Measurements from ENCODE around the gene MCCC2.
A peak's percentile ranks its signal among the peaks of the same experiment; 100 is the strongest.
"Not testable (repeated sequence)": the region's sequence is repeated elsewhere in the genome, so short reads cannot be mapped to it uniquely, and the experiment has no call there.

MCCC2 gene

DNA sequence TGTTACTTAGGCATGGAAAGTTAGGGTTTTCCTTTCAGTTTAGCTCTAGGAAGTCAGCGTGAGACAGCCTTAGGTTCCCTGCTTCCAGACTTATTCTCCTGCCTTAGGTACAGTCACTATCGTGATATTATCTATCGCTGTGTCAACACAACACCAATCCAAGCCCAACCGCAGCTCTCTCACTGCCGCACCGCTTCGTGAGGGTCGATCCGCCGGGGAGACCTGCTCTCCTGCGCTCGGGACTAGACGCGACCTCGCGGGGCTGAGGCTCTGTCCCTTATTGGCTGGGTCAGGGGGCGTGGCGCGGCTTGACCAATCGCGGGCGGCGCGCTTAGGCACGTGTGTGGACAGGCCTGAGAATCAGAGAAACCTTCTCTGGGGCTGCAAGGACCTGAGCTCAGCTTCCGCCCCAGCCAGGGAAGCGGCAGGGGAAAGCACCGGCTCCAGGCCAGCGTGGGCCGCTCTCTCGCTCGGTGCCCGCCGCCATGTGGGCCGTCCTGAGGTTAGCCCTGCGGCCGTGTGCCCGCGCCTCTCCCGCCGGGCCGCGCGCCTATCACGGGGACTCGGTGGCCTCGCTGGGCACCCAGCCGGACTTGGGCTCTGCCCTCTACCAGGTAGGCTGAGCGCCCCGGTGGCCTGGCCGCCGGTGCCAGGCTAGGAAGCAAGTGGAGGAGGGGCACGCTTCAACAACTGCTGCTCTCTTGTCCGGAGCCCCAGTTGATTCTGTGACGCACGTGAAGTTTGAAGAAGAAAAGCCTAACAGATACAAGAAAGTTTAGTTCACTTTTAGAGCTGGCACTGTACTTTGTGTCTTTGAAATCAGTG, at the start of gene MCCC2:
TSS of gene MCCC2 (plus strand) at position 400 of the 825 bp plus-strand sequence. CDS start at position 486, 86 bp downstream.
- DNase-seq = peak; percentile 91 to 96 (median 92)

DNA sequence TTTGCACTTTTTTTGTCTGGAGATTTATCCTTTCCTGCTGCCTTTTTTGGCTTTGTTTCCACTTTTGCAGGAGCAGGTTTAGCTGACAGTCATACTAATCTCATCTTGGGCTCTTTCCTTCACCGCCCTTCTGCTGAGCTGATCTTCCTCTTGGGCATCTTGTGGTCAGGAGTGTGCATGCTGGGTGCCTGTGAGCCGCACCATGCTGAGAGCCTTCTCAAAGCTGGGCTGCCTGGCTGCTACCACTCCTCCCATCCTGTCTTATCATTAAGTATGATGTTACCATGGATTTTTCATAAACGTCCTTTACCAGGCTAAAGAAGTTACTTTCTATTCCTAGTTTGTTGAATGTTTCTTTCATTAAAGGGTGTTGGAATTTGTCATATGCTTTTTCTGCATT, 49.5 kb upstream of the MCCC2 start:
- no peak for DNase-seq

DNA sequence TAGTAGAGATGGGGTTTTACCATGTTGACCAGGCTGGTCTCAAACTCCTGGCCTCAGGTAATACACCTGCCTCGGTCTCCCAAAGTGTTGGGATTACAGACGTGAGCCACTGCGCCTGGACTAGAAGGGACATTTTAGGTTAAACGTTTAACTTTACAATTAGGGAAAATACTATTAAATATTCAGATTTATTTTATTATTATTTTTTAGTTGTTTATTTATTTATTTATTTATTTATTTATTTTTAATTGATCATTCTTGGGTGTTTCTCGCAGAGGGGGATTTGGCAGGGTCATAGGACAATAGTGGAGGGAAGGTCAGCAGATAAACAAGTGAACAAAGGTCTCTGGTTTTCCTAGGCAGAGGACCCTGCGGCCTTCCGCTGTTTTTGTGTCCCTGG, 36.3 kb upstream of the MCCC2 start:
- not testable (repeated sequence) for DNase-seq

DNA sequence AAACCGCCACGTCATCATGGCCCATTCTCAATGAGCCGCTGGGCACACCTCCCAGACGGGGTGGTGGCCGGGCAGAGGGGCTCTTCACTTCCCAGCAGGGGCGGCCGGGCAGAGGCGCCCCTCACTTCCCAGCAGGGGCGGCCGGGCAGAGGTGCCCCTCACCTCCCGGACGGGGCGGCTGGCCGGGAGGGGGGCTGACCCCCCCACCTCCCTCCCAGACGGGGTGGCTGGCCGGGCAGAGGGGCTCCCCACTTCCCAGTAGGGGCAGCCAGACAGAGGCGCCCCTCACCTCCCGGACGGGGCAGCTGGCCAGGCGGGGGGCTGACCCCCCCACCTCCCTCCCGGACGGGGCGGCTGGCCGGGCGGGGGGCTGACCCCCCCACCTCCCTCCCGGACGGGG, 35.6 kb upstream of the MCCC2 start:
- not testable (repeated sequence) for DNase-seq

DNA sequence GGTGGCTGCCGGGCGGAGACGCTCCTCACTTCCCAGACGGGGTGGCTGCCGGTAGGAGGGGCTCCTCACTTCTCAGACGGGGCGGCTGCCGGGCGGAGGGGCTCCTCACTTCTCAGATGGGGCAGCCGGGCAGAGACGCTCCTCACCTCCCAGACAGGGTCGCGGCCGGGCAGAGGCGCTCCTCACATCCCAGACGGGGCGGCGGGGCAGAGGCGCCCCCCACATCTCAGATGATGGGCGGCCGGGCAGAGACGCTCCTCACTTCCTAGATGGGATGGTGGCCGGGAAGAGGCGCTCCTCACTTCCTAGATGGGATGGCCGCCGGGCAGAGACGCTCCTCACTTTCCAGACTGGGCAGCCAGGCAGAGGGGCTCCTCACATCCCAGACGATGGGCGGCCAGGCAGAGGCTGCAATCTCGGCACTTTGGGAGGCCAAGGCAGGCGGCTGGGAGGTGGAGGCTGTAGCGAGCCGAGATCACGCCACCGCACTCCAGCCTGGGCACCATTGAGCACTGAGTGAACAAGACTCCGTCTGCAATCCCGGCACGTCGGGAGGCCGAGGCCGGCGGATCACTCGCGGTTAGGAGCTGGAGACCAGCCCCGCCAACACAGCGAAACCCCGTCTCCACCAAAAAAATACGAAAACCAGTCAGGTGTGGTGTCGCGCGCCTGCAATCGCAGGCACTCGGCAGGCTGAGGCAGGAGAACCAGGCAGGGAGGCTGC, 35.0 kb upstream of the MCCC2 start:
- DNase-seq = not testable (repeated sequence)

DNA sequence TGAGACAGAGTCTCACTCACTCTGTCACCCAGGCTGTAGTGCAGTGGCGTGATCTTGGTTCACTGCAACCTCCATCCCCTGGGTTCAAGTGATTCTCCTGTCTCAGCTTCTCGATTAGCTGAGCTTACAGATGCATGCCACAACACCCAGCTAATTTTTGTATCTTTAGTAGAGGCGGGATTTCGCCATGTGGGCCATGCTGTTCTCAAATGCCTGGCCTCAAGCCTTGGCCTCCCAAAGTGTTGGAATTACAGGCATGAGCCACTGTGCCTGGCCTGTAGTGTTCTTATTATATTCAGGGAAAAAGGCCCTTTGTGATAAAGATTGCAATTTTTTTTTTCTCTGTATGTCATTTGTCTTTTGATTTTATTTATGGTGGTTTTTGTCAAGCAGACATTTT, 24.0 kb upstream of the MCCC2 start:
- DNase-seq = no peak

DNA sequence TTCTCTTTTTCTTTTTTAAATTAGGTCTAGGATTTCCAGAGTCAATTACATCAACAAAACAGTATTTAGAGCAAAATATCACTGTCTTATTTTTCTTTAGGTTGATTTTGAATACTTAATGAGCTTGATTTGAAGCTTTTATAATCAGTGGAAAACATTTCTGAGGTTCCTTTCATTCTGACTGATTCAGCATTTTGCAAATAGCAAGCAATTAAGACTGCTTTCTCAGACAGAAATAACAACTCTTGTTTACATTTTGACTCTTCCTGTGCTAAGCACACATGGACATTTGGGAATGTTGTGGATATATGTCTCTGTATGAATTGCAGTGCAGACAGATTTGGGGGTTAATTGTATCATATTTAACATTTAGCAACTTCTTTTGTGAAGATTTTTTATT, 22.2 kb upstream of the MCCC2 start:
- DNase-seq = no peak

DNA sequence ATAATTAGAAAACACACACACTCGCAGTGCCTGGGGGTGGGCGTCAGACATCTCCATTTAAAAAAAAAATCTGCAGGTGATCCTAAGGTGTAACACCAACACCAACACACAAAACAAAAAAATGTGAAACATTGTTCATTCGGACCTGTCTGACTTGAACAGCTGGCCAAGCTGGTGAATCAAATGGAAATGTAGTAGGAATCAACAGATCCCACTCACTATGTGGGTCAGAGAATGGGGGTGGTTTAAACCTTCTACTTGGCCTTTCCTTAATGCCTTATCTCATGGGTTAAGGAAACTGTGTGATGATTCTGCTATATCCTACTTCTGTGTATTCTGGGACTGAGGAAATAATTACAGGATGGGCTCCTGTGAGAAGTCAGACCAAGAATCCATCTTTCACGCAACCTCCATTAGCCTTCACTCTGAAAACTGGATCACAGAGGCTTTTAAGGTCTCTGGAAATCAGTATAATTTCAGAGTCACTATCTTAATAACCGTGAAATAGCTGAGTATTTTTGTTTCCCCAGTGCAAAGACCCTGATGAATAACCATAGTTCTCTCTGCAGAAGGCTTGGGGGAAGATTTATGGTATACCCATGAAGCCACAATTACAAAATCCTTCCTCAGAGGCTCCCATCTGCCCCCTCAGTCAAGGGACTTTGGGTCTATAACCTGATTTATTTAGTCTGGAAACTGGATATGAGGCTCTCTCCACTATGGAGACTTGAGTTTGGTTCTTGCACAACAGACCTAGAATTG, 17.2 kb upstream of the MCCC2 start:
- DNase-seq = no peak

DNA sequence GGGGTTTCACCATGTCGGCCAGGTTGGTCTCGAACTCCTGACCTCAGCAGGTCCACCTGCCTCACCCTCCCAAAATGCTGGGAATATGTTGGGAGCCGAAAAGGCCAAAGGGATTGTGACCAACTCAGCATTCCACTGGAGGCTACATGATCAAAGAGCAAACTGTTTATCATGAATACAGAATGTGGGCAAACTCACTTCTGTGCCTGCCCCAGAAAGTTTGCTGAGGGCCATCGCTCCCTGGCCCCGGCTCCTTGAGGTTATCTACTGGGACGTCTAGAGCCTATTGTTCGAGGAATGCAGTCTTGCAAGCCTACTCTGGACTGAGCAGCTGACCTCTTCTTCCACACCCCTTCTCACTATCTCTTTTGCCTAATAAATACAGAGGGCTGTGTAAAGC, 15.3 kb upstream of the MCCC2 start:
- DNase-seq = not testable (repeated sequence)

DNA sequence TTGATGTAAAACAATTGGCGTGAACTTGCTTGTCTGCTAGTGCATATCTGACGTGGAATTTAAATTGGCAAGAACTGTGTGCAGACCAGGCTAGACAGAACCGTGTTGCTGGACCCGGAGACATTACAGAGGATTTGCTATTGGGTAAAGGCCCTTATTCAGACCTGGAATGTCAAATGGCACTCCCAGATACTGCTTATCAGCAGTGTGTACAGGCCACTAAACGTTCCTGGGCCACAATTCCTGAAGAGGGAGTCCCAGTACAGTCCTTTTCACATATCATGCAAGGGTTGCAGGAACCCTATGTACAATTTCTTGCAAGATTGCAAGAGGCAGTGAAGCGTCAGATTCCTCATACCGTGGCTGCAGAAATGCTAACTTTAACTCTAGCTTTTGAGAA, 13.5 kb upstream of the MCCC2 start:
- DNase-seq = no peak

DNA sequence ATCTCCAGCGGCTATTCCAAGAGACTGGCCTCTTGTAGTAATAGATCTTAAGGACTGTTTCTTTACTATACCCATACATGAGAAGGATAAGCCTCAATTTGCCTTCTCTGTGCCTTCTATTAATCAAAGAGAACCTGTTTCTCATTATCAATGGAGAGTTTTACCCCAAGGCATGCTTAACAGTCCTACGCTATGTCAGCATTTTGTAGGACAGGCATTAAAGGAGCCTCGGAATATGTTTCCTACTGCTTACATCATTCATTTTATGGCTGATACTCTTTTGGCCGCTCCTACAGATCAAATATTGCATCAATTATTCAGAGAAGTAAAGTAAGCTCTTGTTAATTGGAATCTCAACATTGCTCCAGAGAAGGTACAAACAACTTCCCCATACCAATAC, 11.6 kb upstream of the MCCC2 start:
- not testable (repeated sequence) for DNase-seq

DNA sequence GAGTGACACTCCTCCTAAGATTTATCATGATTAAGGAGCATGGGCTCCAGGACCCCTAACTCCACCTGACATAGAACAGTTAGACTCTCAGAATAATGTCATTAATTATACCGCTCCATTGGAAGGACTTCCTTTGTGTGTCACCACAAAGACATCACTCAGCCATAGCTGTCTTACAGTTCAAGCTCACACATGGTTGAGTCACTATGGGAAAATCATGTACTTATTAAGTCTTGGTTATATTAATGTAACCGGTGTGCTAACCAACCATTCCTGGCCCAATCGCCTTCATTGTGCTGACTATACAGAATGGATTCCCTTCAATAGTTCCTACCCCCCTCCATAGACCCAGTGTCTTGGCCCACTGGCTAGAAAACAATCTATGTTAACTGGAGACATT, 10.9 kb upstream of the MCCC2 start:
- DNase-seq = no peak

DNA sequence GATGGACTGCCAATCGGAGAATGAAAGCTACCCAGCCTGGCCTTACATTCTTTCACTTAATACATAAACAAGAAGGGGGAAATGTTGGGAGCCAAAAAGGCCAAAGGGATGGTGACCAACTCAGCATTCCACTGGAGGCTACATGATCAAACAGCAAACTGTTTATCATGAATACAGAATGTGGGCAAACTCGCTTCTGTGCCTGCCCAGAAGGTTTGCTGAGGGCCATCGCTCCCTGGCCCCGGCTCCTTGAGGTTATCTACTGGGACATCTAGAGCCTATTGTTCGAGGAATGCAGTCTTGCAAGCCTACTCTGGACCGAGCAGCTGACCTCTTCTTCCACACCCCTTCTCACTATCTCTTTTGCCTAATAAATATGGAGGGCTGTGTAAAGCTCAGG, 9.3 kb upstream of the MCCC2 start:
- DNase-seq = not testable (repeated sequence)

DNA sequence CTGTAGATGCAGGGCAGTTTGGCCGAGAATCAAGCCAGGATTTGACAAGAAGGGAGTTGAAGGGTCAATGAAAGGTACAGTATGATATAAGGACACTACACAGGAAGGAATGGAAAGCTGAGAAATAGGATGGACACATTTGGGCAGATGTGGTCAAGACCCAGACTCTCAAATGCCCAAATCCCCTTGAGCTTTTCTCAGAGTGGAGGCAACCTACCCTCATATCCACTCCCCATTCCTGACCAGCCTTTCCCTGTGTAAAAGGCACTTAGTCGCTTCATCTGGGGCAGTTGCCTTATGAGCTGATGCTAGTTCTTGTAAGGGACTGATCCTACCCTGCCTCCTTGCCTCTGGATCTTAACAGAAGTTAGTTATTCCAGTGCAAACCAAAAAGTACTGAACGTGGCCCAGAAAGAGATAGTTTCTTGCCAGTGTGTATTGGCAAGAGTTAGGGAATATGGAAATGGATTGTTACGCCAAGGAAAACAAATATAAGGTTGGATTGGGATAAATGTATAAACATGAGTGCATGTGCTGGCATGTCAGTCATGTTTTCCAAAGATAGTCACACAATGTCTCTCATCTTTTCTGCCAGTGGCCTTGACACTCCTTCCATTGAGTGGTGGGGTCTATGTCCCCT, 4.1 kb upstream of the MCCC2 start:
- no peak for DNase-seq

DNA sequence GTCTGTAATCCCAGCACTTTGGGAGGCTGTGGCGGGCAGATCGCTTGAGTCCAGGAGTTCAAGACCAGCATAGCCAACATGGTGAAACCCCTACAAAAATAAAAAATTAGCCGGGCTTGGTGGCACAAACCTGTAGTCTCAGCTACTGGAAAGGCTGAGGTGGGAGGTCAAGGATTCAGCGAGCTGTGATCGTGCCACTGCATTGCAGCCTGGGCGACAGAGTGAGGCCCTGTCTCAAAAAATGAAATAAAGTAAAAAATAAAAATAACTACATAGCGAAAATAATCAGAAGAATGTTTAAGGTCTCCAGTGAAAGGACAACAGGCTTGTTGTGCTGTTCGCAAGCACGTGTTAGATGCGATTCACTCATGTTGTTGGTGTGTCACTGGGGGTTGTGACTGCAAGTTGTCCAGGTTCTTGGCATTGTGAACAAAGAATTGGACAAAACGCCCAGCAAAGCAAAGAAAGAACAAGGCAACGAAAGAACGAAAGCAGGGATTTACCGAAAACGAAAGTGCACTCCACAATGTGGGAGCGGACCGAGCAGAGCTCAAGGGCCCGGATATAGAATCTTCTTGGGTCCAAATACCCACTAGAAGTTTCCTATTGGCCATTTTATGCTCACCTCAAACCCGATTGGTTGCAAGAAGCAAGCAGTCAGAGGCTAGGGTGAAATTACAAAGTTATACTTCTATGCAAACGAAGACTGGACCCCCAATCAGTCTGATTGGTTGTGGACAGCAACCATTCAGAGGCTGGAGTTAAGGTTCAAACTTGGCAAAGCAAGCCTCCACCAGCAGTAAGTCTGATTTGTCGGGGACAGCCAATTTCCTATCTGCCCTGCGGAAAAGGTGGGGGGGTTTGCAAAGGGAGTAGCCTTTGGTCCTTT, 844 bp upstream of the MCCC2 start:
- peak in 2 of 6 experiments; percentile 25 to 26 for DNase-seq

DNA sequence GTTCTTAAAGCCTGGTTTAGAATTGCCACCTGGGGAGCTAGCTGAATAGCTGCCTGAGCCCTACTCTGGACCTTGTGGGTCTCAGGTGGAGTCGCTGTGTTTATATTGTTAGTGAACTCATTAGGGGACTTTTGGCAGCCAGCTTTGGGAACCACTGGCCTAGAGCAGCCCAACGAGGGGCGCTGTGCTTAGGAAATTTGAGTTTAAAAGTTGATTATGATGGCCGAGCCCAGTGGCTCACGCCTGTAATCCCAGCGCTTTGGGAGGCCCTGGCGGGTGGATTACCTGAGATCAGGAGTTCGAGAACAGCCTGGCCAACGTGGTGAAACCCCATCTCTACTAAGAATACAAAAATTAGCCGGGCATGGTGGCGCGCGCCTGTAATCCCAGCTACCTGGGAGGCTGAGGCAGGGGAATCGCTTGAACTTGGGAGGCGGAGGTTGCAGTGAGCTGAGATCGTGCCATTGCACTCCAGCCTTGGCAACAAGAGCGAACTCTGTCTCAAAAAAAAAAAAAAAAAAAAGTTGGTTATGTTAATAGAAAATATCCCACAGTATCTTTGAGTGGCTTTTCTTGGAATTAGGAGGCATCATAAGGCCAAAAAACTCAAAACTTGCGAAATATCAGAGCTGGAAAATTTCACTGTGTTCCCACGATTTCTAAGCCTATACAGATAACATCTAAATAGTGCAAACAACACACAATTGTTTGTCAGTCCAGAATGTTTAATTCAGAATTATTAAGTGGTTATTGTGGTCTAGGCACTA, 809 bp downstream of the MCCC2 start:
- DNase-seq = peak in 1 of 6 experiments; percentile 10

DNA sequence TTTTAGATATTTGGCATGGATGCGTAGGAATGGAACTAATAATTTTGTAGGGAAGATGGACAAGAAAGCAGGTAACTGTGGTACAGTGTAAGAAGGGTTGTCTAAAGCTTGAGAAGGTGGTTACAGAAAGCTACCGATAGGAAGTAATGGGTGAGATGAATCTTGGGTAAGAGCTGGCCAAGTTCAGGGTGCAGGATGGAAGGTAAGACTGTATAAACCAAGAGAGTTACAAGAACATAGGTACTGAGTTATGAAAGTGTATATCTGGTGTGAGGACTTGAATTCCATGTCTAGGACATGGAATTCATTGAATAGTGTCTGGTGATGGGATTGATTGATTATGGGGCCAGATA, 1.4 kb downstream of the MCCC2 start:
- DNase-seq = no peak

DNA sequence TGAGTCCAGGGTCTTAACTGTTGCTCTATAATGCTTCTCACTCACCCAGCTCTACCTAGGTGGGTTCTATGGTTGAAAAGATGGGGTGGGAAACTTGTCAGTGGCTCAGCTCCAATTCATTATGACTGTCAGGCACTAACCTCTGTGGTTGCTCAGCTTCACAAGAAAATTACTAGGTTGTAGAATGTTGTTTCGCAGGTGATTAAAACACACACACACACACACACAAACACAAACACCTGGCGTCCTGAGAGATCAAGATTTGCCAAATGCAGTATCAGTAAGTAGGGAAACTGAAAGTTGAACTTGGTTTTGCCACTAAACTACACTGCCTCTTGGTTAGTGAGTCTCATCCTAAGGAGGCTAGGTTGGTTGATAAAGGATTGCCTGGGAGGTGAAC, 2.8 kb downstream of the MCCC2 start:
- no peak for DNase-seq

DNA sequence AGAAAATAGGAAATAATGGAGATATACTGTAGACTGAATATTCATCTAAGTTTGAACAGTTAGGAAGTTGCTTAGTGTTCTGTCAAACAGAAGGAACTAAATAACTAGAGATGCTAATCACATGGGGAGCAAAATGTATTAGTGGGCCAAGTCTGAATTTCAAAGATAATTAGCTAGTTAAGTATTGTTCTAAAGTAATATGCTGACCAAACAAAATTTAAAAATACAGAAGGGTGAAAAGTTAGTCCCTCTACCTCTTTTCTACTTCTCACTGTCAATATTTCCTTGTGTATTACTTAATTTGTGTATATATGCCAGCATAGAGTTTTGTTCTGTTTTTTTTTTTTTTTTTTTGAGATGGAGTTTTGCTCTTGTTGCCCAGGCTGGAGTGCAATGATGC, 4.0 kb downstream of the MCCC2 start:
- DNase-seq = no peak

DNA sequence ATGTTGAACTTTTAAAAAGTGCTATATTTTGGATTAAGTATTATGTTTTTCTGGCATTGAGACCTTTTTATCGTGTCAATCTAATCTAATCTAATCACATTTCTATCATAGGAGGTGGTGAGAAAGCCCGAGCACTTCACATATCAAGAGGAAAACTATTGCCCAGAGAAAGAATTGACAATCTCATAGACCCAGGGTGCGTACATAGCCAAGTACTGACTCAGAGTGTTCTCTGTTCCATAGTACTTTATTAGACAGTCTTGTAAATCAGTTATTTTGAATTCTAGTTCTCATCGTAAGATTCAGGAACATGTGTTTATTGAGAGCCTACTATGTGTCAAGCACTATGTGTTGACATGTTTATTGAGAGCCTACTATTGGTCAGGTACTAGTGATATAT, 9.0 kb downstream of the MCCC2 start:
- no peak for DNase-seq

DNA sequence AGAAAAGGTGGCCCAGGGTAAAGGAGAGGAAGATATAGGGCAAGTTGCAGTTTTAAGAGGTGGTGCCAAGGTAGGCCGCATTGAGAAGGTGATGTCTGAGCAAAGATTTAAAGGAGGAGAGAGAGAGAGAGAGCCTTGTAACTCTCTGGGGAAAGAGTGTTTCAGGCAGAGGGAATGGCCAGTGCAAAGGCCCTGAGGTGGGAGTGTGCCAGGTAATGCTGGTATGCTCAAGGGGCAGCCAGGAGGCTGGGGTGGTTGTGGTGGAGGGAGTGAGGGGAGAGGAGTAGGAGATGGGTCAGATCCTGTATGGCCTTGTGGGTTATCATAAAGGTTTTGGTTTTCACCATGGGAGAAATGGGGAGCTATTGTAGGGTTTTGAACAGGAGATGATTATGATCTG, 9.9 kb downstream of the MCCC2 start:
- DNase-seq = no peak

Data from stimulated activated naive CD4-positive, alpha-beta T cell (primary cell).